Small intestine (tissue), 16 donors: Measurements from ENCODE around the gene KPNB1. TPM values are rescaled to one million over a fixed set of nuclear protein-coding genes. Genes with fewer than 3 reads are reported as not detected.

ENCODE experiments used
- DNase-seq, 2 donors: peaks; one replicate each; pipeline versions ENCODE4 v3.0.0 to v3.0.0-alpha.2; 2013
- FAIRE-seq: peaks from 2 replicates; lab custom pipeline; 2012; peaks lifted over from hg19 to GRCh38; lab: Jason Lieb, UNC
- H3K27ac ChIP-seq, 3 donors: one replicate each; pipeline ENCODE4 v1.5.1; 2013; ENCODE audit warnings: low read length in 2 of 3, mild to moderate bottlenecking in 2 of 3, control low read depth in 1 of 3, inconsistent platforms in 1 of 3, low read depth in 1 of 3, moderate library complexity in 1 of 3
- H3K27me3 ChIP-seq, 3 donors: one replicate each; pipeline ENCODE4 v1.6.1; 2013; ENCODE audit warnings: low read length in 3 of 3, inconsistent platforms in 1 of 3; ENCODE audit not compliant: control insufficient read depth in 3 of 3, insufficient read depth in 3 of 3
- H3K36me3 ChIP-seq, 3 donors: one replicate each; pipeline ENCODE4 v1.6.1; 2013; ENCODE audit warnings: low read length in 3 of 3, inconsistent platforms in 1 of 3, low read depth in 1 of 3, mild to moderate bottlenecking in 1 of 3, moderate library complexity in 1 of 3; ENCODE audit not compliant: control insufficient read depth in 3 of 3, insufficient read depth in 2 of 3
- H3K4me1 ChIP-seq, 3 donors: one replicate each; pipeline ENCODE4 v1.6.1; 2013; ENCODE audit warnings: low read length in 2 of 3, inconsistent platforms in 1 of 3, low read depth in 1 of 3, mild to moderate bottlenecking in 1 of 3, moderate library complexity in 1 of 3; ENCODE audit not compliant: control insufficient read depth in 3 of 3, insufficient read depth in 2 of 3
- H3K4me3 ChIP-seq, 3 donors: one replicate each; pipeline ENCODE4 v1.5.1; 2013; ENCODE audit warnings: low read length in 3 of 3, control low read depth in 1 of 3, inconsistent platforms in 1 of 3, low read depth in 1 of 3, mild to moderate bottlenecking in 1 of 3, moderate library complexity in 1 of 3
- H3K9me3 ChIP-seq, 2 donors: one replicate each; pipeline ENCODE4 v1.6.1; 2013; ENCODE audit warnings: low read depth in 1 of 2, low read length in 1 of 2; ENCODE audit not compliant: control insufficient read depth in 2 of 2, insufficient read depth in 1 of 2
- WGBS, 3 donors: extraction: QIAGEN DNeasy Blood & Tissue Kit; methylation state at CpG; one replicate each; pipeline ENCODE4 v1.1.7; 2013; 5-methylcytosine and 5-hydroxymethylcytosine counted together
- long read RNA-seq, 10 donors: transcript quantifications; one replicate each; lab custom pipeline, GENCODE V29; 2026
- polyA plus RNA-seq, 4 donors: library from polyadenylated mRNA; stranded (reverse) in 3 of 4; unstranded in 1 of 4; fragments of 200-250 nt in 3 of 4; fragments of 120-200 nt in 1 of 4; gene quantifications; one replicate each; pipeline versions ENCODE4 v1.2.1 to v1.2.3, GENCODE V29; 2013
- donor health status: healthy with polysubstance abuse.
- donor health status: control.
- donor health status: control.
- donor health status: Bipolar disorder and iron deficiency.
- donor health status: healthy.

Gene KPNB1
- 100 to 1,000 TPM in 1 of 4 donors, 10 to 100 TPM in 3; 25.9 to 160 (median 54.7) TPM for polyA plus RNA-seq
- long read RNA-seq, donor 1 = 0 reads
- long read RNA-seq, donor 2, full-length matches to known transcripts = 20 of 41 reads
- long read RNA-seq, donor 2, partial matches to known transcripts = 21 of 41 reads
- long read RNA-seq, donor 2, other reads (novel, unspliced or antisense) = 0 of 41 reads
- long read RNA-seq, donor 3, full-length matches to known transcripts = 20 of 65 reads
- long read RNA-seq, donor 3, partial matches to known transcripts = 45 of 65 reads
- long read RNA-seq, donor 3, other reads (novel, unspliced or antisense) = 0 of 65 reads
- long read RNA-seq, donor 4, partial matches to known transcripts = 0 of 1 reads
- long read RNA-seq, donor 4, other reads (novel, unspliced or antisense) = 0 of 1 reads
- long read RNA-seq, donor 5, transcript KPNB1-209 (3 exons, 603 nt) = major isoform, 7 of 27 reads
- long read RNA-seq, donor 5, partial matches to known transcripts = 20 of 27 reads
- long read RNA-seq, donor 5, other reads (novel, unspliced or antisense) = 0 of 27 reads
- long read RNA-seq, donor 6, full-length matches to known transcripts = 30 of 58 reads
- long read RNA-seq, donor 6, partial matches to known transcripts = 28 of 58 reads
- long read RNA-seq, donor 6, other reads (novel, unspliced or antisense) = 0 of 58 reads
- long read RNA-seq, donor 7, full-length matches to known transcripts = 50 of 91 reads
- long read RNA-seq, donor 7, partial matches to known transcripts = 41 of 91 reads
- long read RNA-seq, donor 7, other reads (novel, unspliced or antisense) = 0 of 91 reads
- long read RNA-seq, donor 8, full-length matches to known transcripts = 6 of 6 reads
- long read RNA-seq, donor 8, partial matches to known transcripts = 0 of 6 reads
- long read RNA-seq, donor 8, other reads (novel, unspliced or antisense) = 0 of 6 reads
- long read RNA-seq, donor 9, full-length matches to known transcripts = 9 of 16 reads
- long read RNA-seq, donor 9, partial matches to known transcripts = 7 of 16 reads
- long read RNA-seq, donor 9, other reads (novel, unspliced or antisense) = 0 of 16 reads
- long read RNA-seq, donor 10, full-length matches to known transcripts = 50 of 110 reads
- long read RNA-seq, donor 10, partial matches to known transcripts = 60 of 110 reads
- long read RNA-seq, donor 10, other reads (novel, unspliced or antisense) = 0 of 110 reads

- Histone ChIP-seq H3K4me3 (peak within 1 kb of the TSS; percentile 84 to 95 (median 90)), H3K27ac (peak within 1 kb of the TSS; percentile 75 to 91 (median 91)), H3K36me3 (peaks cover 0 to 12% (median 7%) of the 10 kb centered on the region in 3 donors), H3K9me3 (no peaks in the 10 kb centered on the region), H3K27me3 (no peaks in the 10 kb centered on the region), H3K4me1 (peaks cover 0 to 17% (median 0%) of the 10 kb centered on the region in 3 donors)
- DNase-seq (peak; percentile 100), FAIRE-seq (peak; percentile 5)
- 0 to 1% (median 0%) methylated on average over 70 to 74 of the region's 74 CpGs for WGBS, 3 donors
These were observed at the start of gene KPNB1 for GRCh38 chr17:47649153-47649971. Gene KPNB1 (plus strand): TSS chr17:47649919. CDS start chr17:47650245, 326 bp downstream.

GRCh38 chr17:47603830-47604597, 45.7 kb upstream of the KPNB1 start:
- FAIRE-seq (no peak), DNase-seq (no peak)
- no peaks in the 10 kb centered on the region for H3K9me3 ChIP-seq
- H3K27me3 ChIP-seq = no peaks in the 10 kb centered on the region
- peaks cover 8 to 46% (median 22%) of the 10 kb centered on the region in 3 donors for H3K36me3 ChIP-seq
- no peak overlapping the region for H3K27ac ChIP-seq
- no peaks in the 10 kb centered on the region for H3K4me1 ChIP-seq
- 52 to 64% (median 57%) methylated on average over 4 of the region's 4 CpGs for WGBS, 3 donors
- H3K4me3 ChIP-seq = no peak overlapping the region

GRCh38 chr17:47604598-47604927, 45.2 kb upstream of the KPNB1 start:
- FAIRE-seq = no peak

GRCh38 chr17:47605011-47605410, 44.7 kb upstream of the KPNB1 start:
- H3K27me3 ChIP-seq = no peaks in the 10 kb centered on the region
- no peaks in the 10 kb centered on the region for H3K4me1 ChIP-seq
- no peak for FAIRE-seq
- peak overlapping the region in 2 of 3 donors; percentile 29 to 54 for H3K27ac ChIP-seq
- H3K36me3 ChIP-seq = peaks cover 6 to 44% (median 22%) of the 10 kb centered on the region in 3 donors
- no peaks in the 10 kb centered on the region for H3K9me3 ChIP-seq
- no peak overlapping the region for H3K4me3 ChIP-seq
- no peak for DNase-seq
- 58 to 73% (median 73%) methylated on average over 1 of the region's 1 CpG for WGBS, 3 donors

More at GRCh38 chr17:47604598-47604927, 45.2 kb upstream of the KPNB1 start:
- WGBS, 3 donors = 78 to 89% (median 84%) methylated on average over 1 of the region's 1 CpG
- no peaks in the 10 kb centered on the region for H3K4me1 ChIP-seq
- H3K36me3 ChIP-seq = peaks cover 8 to 48% (median 22%) of the 10 kb centered on the region in 3 donors
- peak overlapping the region in 1 of 3 donors; percentile 24 for H3K27ac ChIP-seq
- no peaks in the 10 kb centered on the region for H3K27me3 ChIP-seq
- H3K4me3 ChIP-seq = no peak overlapping the region
- H3K9me3 ChIP-seq = no peaks in the 10 kb centered on the region
- DNase-seq = no peak

- no peaks in the 10 kb centered on the region for H3K9me3 ChIP-seq
- H3K36me3 ChIP-seq = peaks cover 2 to 46% (median 21%) of the 10 kb centered on the region in 3 donors
These were observed 42.2 kb upstream of the KPNB1 start for GRCh38 chr17:47607481-47607880.

GRCh38 chr17:47611372-47612350, 38.1 kb upstream of the KPNB1 start:
- H3K36me3 ChIP-seq = peaks cover 0 to 52% (median 16%) of the 10 kb centered on the region in 3 donors
- no peak for FAIRE-seq

More at GRCh38 chr17:47607481-47607880, 42.2 kb upstream of the KPNB1 start:
- 92 to 94% (median 92%) methylated on average over 3 of the region's 3 CpGs for WGBS, 3 donors
- H3K27ac ChIP-seq = no peak overlapping the region
- FAIRE-seq (no peak), DNase-seq (no peak)
- H3K27me3 ChIP-seq = no peaks in the 10 kb centered on the region
- H3K4me3 ChIP-seq = no peak overlapping the region
- H3K4me1 ChIP-seq = no peaks in the 10 kb centered on the region

More at GRCh38 chr17:47611372-47612350, 38.1 kb upstream of the KPNB1 start:
- Histone ChIP-seq H3K9me3 (no peaks in the 10 kb centered on the region), H3K4me1 (no peaks in the 10 kb centered on the region), H3K4me3 (no peak overlapping the region), H3K27ac (no peak overlapping the region), H3K27me3 (no peaks in the 10 kb centered on the region)
- WGBS, 3 donors = 69 to 80% (median 74%) methylated on average over 5 of the region's 5 CpGs
- no peak for DNase-seq
